Nephron progenitor cell (in vitro differentiated cells): Measurements from ENCODE around the gene UCK2.

Experiments used
- DNase-seq: peaks from one replicate; pipeline ENCODE4 v3.0.0; 2021
- H3K27ac Mint-ChIP-seq: 2 replicates; pipeline ENCODE4 v1.8.0; 2021; ENCODE audit warnings: mild to moderate bottlenecking, moderate library complexity, mixed read lengths
- H3K27me3 Mint-ChIP-seq: 2 replicates; pipeline ENCODE4 v1.8.0; 2021; ENCODE audit warnings: mild to moderate bottlenecking, low read depth, mixed read lengths; ENCODE audit not compliant: poor library complexity
- H3K36me3 Mint-ChIP-seq: 2 replicates; pipeline ENCODE4 v1.8.0; 2021; ENCODE audit warnings: low read depth, mixed read lengths
- H3K4me1 Mint-ChIP-seq: 2 replicates; pipeline ENCODE4 v1.8.0; 2021; ENCODE audit warnings: mixed read lengths
- H3K4me3 Mint-ChIP-seq: 2 replicates; pipeline ENCODE4 v1.8.0; 2021; ENCODE audit warnings: mild to moderate bottlenecking, moderate library complexity, mixed read lengths
- H3K9me3 Mint-ChIP-seq: 2 replicates; pipeline ENCODE4 v1.8.0; 2021; ENCODE audit warnings: mild to moderate bottlenecking, moderate library complexity, mixed read lengths
- TF ChIP-seq, protein P1 (sequence below): fragments of 200-600 bp; sonication (generic); IDR thresholded peaks from 2 replicates; pipeline ENCODE4 v1.5.0; 2021; ENCODE audit warnings: antibody characterized with exemption

UCK2 gene

DNA sequence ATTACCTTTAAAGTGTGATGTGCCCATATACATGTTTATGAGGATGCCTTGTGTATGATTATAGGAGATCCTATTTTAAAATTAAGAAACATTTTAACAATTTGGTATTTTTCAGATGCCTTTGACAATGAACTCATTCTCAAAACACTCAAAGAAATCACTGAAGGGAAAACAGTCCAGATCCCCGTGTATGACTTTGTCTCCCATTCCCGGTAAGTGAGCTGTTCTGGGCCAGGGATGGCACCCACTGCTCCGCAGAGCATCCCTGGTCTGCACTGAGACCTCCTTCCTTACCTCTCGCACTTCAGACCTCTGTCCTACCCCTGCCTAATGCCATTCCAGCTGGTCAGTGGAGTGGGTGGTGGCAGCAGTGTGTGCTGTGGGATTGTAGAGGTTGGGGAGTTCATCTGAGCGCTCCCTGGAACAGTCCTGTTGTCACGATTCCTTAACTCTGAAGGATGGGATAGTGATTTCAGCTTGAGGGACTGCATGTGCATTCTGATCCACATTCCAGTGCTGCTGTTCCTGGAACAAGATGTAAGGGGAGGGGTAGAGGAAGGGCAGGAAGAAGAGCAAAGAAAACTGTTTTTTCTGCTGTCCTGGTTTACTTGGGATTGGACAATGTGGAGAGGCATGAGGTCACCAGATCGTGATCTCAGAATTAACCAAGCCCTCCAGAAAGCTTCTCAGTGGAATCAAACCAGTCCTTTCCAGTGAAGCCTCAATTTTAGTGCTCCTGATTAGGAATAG is 63.9 kb downstream of the UCK2 start:
- TF ChIP-seq, protein P1, sequence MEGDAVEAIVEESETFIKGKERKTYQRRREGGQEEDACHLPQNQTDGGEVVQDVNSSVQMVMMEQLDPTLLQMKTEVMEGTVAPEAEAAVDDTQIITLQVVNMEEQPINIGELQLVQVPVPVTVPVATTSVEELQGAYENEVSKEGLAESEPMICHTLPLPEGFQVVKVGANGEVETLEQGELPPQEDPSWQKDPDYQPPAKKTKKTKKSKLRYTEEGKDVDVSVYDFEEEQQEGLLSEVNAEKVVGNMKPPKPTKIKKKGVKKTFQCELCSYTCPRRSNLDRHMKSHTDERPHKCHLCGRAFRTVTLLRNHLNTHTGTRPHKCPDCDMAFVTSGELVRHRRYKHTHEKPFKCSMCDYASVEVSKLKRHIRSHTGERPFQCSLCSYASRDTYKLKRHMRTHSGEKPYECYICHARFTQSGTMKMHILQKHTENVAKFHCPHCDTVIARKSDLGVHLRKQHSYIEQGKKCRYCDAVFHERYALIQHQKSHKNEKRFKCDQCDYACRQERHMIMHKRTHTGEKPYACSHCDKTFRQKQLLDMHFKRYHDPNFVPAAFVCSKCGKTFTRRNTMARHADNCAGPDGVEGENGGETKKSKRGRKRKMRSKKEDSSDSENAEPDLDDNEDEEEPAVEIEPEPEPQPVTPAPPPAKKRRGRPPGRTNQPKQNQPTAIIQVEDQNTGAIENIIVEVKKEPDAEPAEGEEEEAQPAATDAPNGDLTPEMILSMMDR = no peak
- Mint-ChIP-seq H3K27ac (peak overlapping the region; percentile 50), H3K4me1 (peaks cover 5% of the 10 kb centered on the region), H3K4me3 (no peak overlapping the region), H3K36me3 (peaks cover 65% of the 10 kb centered on the region), H3K27me3 (no peaks in the 10 kb centered on the region), H3K9me3 (peaks cover 10% of the 10 kb centered on the region)
- DNase-seq = no peak

DNA sequence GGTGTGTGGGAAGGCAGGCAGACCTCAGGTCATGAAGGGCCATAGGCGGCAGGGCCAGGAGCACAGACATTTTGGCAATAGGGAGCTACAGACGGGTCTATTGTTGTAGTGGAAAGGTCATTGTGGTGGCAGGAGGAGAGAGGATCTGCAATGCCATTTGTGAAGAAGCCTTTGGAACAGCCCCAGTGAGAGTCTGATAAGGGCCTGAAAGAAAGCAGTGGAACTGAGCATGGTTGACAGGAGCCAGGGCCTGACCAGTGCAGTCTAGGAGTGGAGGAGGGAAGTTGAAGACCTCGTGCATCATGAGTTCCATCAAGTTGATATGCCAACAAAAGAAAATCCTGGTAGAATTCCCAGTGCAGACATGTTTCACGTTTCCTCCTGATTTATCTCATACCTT is 65.5 kb downstream of the UCK2 start:
- H3K9me3 Mint-ChIP-seq = peaks cover 10% of the 10 kb centered on the region
- H3K27me3 Mint-ChIP-seq = peaks cover 4% of the 10 kb centered on the region
- TF ChIP-seq, protein P1 = no peak
- peaks cover 14% of the 10 kb centered on the region for H3K4me1 Mint-ChIP-seq
- H3K27ac Mint-ChIP-seq = peak overlapping the region; percentile 81
- H3K4me3 Mint-ChIP-seq = no peak overlapping the region
- H3K36me3 Mint-ChIP-seq = peaks cover 75% of the 10 kb centered on the region
- no peak for DNase-seq

DNA sequence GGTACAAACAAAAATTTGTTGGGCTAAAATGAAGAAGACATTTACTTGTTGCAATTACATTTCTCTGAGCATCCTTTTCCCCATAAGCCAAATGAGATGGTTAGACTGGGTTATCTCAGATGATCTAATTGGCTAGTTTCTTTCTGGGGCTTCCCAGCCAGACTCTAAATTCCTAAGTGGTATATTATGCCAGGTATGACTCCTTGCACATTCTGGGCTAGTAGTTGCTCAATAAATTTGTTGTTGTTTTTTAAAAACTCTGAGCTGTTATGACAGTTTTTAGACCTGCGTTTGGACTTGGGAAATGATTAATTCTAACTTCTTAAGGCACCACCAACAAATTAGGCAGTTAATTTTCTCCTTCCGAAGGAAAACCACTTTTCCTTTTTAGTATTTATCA is 66.1 kb downstream of the UCK2 start:
- H3K27me3 Mint-ChIP-seq = peaks cover 4% of the 10 kb centered on the region
- TF ChIP-seq, protein P1 = no peak

DNA sequence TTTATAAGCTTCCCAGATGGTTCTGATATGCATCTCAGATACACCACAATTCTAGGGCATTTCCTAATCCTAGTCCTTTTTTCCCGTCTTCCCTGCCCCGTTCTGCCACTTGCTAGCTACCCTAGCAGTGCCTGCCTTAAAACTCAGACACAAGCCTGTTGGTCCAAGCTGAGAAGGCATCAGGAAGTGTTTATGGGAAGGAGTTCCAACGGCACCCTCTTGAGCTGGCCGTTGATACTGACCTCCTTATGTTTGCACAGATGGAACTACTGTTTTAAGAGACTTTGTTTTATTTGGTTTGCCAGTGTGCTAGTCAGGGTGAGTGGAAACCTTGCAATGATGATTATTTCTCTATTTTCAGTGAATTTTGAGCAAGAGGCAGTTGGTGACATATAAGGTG is 67.2 kb downstream of the UCK2 start:
- H3K36me3 Mint-ChIP-seq = peaks cover 83% of the 10 kb centered on the region
- TF ChIP-seq, protein P1 = no peak
- H3K4me1 Mint-ChIP-seq = peaks cover 30% of the 10 kb centered on the region
- peaks cover 4% of the 10 kb centered on the region for H3K27me3 Mint-ChIP-seq
- H3K9me3 Mint-ChIP-seq = peaks cover 10% of the 10 kb centered on the region
- H3K4me3 Mint-ChIP-seq = no peak overlapping the region
- H3K27ac Mint-ChIP-seq = no peak overlapping the region
- DNase-seq = no peak

More for the DNA sequence above, 66.1 kb downstream of the UCK2 start:
- peaks cover 19% of the 10 kb centered on the region for H3K4me1 Mint-ChIP-seq
- H3K9me3 Mint-ChIP-seq = peaks cover 10% of the 10 kb centered on the region
- no peak overlapping the region for H3K27ac Mint-ChIP-seq
- no peak overlapping the region for H3K4me3 Mint-ChIP-seq
- H3K36me3 Mint-ChIP-seq = peaks cover 76% of the 10 kb centered on the region
- DNase-seq = no peak

DNA sequence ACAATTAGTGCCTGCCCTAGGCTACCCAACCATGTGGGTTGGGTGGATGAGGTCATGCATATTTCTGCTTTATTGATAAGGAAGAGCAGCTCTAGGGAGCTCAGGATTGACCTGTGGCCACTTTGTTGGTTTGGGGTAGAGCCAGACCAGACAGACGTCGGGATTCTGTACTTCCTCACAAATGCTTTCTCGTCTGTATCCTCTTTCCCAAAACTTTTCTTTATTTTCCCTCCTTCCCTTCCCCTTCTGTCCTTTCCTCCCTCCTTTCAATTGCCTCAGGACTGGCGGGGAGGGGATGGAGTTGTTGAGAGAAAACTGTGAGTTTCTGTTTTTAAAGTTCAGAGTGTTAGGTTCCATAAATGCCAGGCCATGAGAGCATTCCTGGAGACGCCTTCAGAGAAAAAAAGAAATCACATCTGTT is 68.0 kb downstream of the UCK2 start:
- H3K4me3 Mint-ChIP-seq = no peak overlapping the region
- peaks cover 76% of the 10 kb centered on the region for H3K36me3 Mint-ChIP-seq
- H3K27ac Mint-ChIP-seq = no peak overlapping the region
- no peak for DNase-seq
- TF ChIP-seq, protein P1 = no peak
- peaks cover 39% of the 10 kb centered on the region for H3K4me1 Mint-ChIP-seq
- H3K9me3 Mint-ChIP-seq = peaks cover 10% of the 10 kb centered on the region
- peaks cover 4% of the 10 kb centered on the region for H3K27me3 Mint-ChIP-seq

DNA sequence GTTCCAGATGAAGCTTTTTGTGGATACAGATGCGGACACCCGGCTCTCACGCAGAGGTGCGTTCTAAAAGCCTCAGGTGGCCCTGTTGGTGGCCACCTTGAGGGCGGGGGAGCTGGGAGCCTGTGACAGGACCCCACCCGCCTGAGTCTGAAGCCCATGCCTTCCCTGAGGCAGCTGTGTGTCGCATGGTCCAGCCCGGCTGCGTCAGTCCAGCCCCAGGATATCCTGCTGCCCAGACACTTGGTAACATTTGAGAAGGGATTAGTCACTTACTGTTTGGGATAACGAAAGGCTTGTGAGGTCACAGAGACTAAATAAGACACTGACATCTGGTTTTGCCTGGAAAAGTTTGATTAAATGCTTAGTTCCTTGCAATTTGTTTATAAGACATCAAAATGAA is 68.9 kb downstream of the UCK2 start:
- no peak overlapping the region for H3K27ac Mint-ChIP-seq
- H3K27me3 Mint-ChIP-seq = peaks cover 7% of the 10 kb centered on the region
- no peak overlapping the region for H3K4me3 Mint-ChIP-seq
- H3K4me1 Mint-ChIP-seq = peaks cover 47% of the 10 kb centered on the region
- peaks cover 69% of the 10 kb centered on the region for H3K36me3 Mint-ChIP-seq
- peaks cover 9% of the 10 kb centered on the region for H3K9me3 Mint-ChIP-seq
- TF ChIP-seq, protein P1 = no peak
- no peak for DNase-seq
